SU-DHL-6 (cell line): ENCODE results near the gene ERMN.
"Not testable (repeated sequence)": the region's sequence is repeated elsewhere in the genome, so short reads cannot be mapped to it uniquely, and the experiment has no call there.

ENCODE experiments used
- H2AFZ ChIP-seq: fragments of 200-600 bp; sonication (generic); 2 replicates; pipeline ENCODE4 v1.6.1; 2014; ENCODE audit warnings: low read depth, mild to moderate bottlenecking, moderate library complexity, mixed read lengths, antibody characterized with exemption, low read length; ENCODE audit not compliant: severe bottlenecking
- H3F3A ChIP-seq: fragments of 200-600 bp; shearing (Covaris generic); 2 replicates; pipeline ENCODE4 v1.6.0; 2016; ENCODE audit warnings: antibody characterized with exemption, mild to moderate bottlenecking; ENCODE audit not compliant: insufficient read depth
- H3K27ac ChIP-seq: fragments of 200-600 bp; sonication (generic); 2 replicates; pipeline ENCODE4 v1.5.1; 2016; ENCODE audit warnings: low read depth, mild to moderate bottlenecking, low read length, moderate library complexity, mixed read lengths
- H3K27me3 ChIP-seq: fragments of 200-600 bp; sonication (generic), shearing (Covaris generic); 2 replicates; pipeline ENCODE4 v1.6.0; 2014; ENCODE audit warnings: mild to moderate bottlenecking, low read length
- H3K36me3 ChIP-seq: fragments of 200-600 bp; sonication (generic); 2 replicates; pipeline ENCODE4 v1.6.1; 2014; ENCODE audit warnings: mild to moderate bottlenecking, low read length, mixed read lengths
- H3K4me2 ChIP-seq: fragments of 300-600, 200-600 bp; shearing (Covaris generic), sonication (generic); 2 replicates; pipeline ENCODE4 v1.6.0; 2014; ENCODE audit warnings: low read length, low read depth, mild to moderate bottlenecking; ENCODE audit not compliant: poor library complexity, severe bottlenecking
- H3K4me3 ChIP-seq: fragments of 200-600 bp; sonication (generic); 2 replicates; pipeline ENCODE4 v1.5.1; 2014; ENCODE audit warnings: antibody characterized with exemption, low read length, mild to moderate bottlenecking, mixed read lengths; ENCODE audit not compliant: insufficient read depth, poor library complexity, severe bottlenecking
- H3K79me2 ChIP-seq: fragments of 200-600 bp; sonication (generic); 2 replicates; pipeline ENCODE4 v1.6.1; 2014; ENCODE audit warnings: mild to moderate bottlenecking, low read length, moderate library complexity; ENCODE audit not compliant: insufficient read depth
- H3K9ac ChIP-seq: fragments of 200-600 bp; sonication (generic); 2 replicates; pipeline ENCODE4 v1.7.0; 2014; ENCODE audit warnings: mild to moderate bottlenecking, low read length
- H3K9me2 ChIP-seq: fragments of 200-600 bp; sonication (generic); replicated peaks from 2 replicates; pipeline ENCODE4 v1.6.1; 2014; ENCODE audit warnings: low read length; ENCODE audit not compliant: insufficient read depth
- H3K9me3 ChIP-seq: fragments of 200-600 bp; sonication (generic); 2 replicates; pipeline ENCODE4 v1.6.1; 2014; ENCODE audit warnings: low read length, mixed read lengths; ENCODE audit not compliant: insufficient read depth
- H4K20me1 ChIP-seq: fragments of 200-600 bp; sonication (generic); 2 replicates; pipeline ENCODE4 v1.6.1; 2014; ENCODE audit warnings: low read depth, mild to moderate bottlenecking, antibody characterized with exemption, low read length, moderate library complexity, mixed read lengths
- EZH2phosphoT487 ChIP-seq: fragments of 200-600 bp; sonication (generic), shearing (Covaris generic); conservative IDR thresholded peaks from 2 replicates; pipeline ENCODE4 v1.6.1; 2018; ENCODE audit warnings: mild to moderate bottlenecking, antibody characterized with exemption, low read length, moderate library complexity, mixed read lengths
- TF ChIP-seq, protein P1 (sequence below): fragments of 200-600 bp; sonication (generic); IDR thresholded peaks from one replicate; pipeline ENCODE4 v1.5.1; 2017; ENCODE audit warnings: antibody characterized with exemption, mild to moderate bottlenecking, low read length, moderate library complexity; ENCODE audit not compliant: insufficient read depth, poor library complexity, severe bottlenecking

Gene ERMN, protein sequence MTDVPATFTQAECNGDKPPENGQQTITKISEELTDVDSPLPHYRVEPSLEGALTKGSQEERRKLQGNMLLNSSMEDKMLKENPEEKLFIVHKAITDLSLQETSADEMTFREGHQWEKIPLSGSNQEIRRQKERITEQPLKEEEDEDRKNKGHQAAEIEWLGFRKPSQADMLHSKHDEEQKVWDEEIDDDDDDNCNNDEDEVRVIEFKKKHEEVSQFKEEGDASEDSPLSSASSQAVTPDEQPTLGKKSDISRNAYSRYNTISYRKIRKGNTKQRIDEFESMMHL

GRCh38 chr2:157325786-157326185 lies at the start of gene ERMN:
Gene ERMN, minus strand, starts transcription at chr2:157325824. Its CDS starts 182 bp downstream, at chr2:157325642.
- no peak within 1 kb of the TSS for H2AFZ ChIP-seq
- no peaks in the 10 kb centered on the region for H3F3A ChIP-seq
- no peak within 1 kb of the TSS for H3K9ac ChIP-seq
- H3K9me3 ChIP-seq: no peaks in the 10 kb centered on the region
- no peaks in the 10 kb centered on the region for H4K20me1 ChIP-seq
- TF ChIP-seq EZH2phosphoT487: no peak
- TF ChIP-seq, protein P1, sequence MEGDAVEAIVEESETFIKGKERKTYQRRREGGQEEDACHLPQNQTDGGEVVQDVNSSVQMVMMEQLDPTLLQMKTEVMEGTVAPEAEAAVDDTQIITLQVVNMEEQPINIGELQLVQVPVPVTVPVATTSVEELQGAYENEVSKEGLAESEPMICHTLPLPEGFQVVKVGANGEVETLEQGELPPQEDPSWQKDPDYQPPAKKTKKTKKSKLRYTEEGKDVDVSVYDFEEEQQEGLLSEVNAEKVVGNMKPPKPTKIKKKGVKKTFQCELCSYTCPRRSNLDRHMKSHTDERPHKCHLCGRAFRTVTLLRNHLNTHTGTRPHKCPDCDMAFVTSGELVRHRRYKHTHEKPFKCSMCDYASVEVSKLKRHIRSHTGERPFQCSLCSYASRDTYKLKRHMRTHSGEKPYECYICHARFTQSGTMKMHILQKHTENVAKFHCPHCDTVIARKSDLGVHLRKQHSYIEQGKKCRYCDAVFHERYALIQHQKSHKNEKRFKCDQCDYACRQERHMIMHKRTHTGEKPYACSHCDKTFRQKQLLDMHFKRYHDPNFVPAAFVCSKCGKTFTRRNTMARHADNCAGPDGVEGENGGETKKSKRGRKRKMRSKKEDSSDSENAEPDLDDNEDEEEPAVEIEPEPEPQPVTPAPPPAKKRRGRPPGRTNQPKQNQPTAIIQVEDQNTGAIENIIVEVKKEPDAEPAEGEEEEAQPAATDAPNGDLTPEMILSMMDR: no peak
- H3K27me3 ChIP-seq: no peaks in the 10 kb centered on the region
- H3K36me3 ChIP-seq: no peaks in the 10 kb centered on the region
- no peak within 1 kb of the TSS for H3K27ac ChIP-seq
- no peak within 1 kb of the TSS for H3K4me3 ChIP-seq
- H3K79me2 ChIP-seq: no peaks in the 10 kb centered on the region
- no peaks in the 10 kb centered on the region for H3K9me2 ChIP-seq
- no peak within 1 kb of the TSS for H3K4me2 ChIP-seq

DNA sequence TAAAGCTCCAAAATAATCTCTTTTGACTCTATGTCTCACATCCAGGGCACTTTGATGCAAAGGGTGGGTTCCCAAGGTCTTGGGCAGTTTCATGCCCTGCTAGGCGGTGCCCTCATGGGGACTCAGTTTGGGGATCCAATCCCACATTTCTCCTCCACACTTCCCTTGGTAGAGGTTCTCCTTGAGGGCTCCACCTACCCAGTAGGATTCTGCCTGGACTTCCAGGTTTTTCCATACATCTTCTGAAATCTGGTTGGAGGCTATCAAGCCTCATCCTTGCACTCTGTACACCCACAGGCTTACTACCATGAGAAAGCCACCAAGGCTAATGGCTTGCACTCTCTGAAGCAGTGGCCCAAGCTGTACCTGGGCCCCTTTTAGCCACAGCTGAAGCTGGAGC lies 49.8 kb upstream of the ERMN start:
- H3K27ac ChIP-seq: no peak overlapping the region
- no peak overlapping the region for H2AFZ ChIP-seq
- H3K9me2 ChIP-seq: no peaks in the 10 kb centered on the region
- H3K4me3 ChIP-seq: no peak overlapping the region
- H3K9me3 ChIP-seq: peaks cover 20% of the 10 kb centered on the region; the same call in 1 of the 2 replicates
- H3K9ac ChIP-seq: no peak overlapping the region
- H3K79me2 ChIP-seq: no peaks in the 10 kb centered on the region
- no peaks in the 10 kb centered on the region for H3K36me3 ChIP-seq
- H3F3A ChIP-seq: no peaks in the 10 kb centered on the region
- H4K20me1 ChIP-seq: no peaks in the 10 kb centered on the region
- TF ChIP-seq, protein P1: no peak
- no peaks in the 10 kb centered on the region for H3K27me3 ChIP-seq
- H3K4me2 ChIP-seq: no peak overlapping the region

- H3K27ac ChIP-seq, H2AFZ ChIP-seq, H3K9me2 ChIP-seq, H3K4me2 ChIP-seq, H3K27me3 ChIP-seq, H3F3A ChIP-seq, H3K9me3 ChIP-seq, H3K9ac ChIP-seq, H3K4me3 ChIP-seq, H4K20me1 ChIP-seq, H3K79me2 ChIP-seq, H3K36me3 ChIP-seq: not testable (repeated sequence)
Observed at GRCh38 chr2:157368508-157368907, 42.9 kb upstream of the ERMN start.

- Histone ChIP-seq H3K4me2 (no peak overlapping the region), H3K9me2 (no peaks in the 10 kb centered on the region), H3K9me3 (no peaks in the 10 kb centered on the region), H3F3A (no peaks in the 10 kb centered on the region), H4K20me1 (no peaks in the 10 kb centered on the region), H3K79me2 (no peaks in the 10 kb centered on the region), H3K27ac (no peak overlapping the region), H3K4me3 (no peak overlapping the region), H3K27me3 (no peaks in the 10 kb centered on the region), H2AFZ (no peak overlapping the region), H3K9ac (no peak overlapping the region), H3K36me3 (no peaks in the 10 kb centered on the region)
- TF ChIP-seq, protein P1: no peak
- no peak for TF ChIP-seq EZH2phosphoT487
Observed at GRCh38 chr2:157367704-157368103, 42.1 kb upstream of the ERMN start.
